HG02798 (cell line): Measurements from ENCODE around the gene NFASC.

ENCODE experiments used
- ATAC-seq: cut with Tn5 transposase; IDR thresholded peaks from one replicate; pipeline ENCODE4 v1.9.1; 2021; ENCODE audit warnings: mild to moderate bottlenecking; ENCODE audit not compliant: unreplicated experiment, poor library complexity

NFASC gene

GRCh38 chr1:204870160-204870912 is at the start of gene NFASC:
Gene NFASC, plus strand, starts transcription at chr1:204870862. Its CDS starts 73,454 bp downstream, at chr1:204944316.
- ATAC-seq: no peak

DNA sequence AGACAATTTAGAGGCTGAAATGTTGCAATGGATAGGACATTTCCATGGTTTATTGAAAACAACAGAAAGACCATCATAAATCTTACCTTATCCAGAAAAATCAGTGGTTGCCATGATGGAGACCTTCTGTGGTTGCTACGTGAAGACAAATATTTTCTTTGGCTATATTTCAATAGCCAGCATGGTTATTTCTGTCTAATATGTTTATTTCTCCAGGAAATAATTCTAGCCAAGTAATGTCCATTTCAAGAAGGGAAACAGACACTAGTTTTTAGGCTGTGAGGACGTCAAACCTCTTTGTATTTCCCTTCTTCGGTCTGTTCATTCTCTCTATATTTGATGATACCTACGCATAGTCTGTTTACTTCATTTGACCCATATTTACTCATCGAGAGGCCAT is 49.2 kb upstream of the NFASC start:
- no peak for ATAC-seq

DNA sequence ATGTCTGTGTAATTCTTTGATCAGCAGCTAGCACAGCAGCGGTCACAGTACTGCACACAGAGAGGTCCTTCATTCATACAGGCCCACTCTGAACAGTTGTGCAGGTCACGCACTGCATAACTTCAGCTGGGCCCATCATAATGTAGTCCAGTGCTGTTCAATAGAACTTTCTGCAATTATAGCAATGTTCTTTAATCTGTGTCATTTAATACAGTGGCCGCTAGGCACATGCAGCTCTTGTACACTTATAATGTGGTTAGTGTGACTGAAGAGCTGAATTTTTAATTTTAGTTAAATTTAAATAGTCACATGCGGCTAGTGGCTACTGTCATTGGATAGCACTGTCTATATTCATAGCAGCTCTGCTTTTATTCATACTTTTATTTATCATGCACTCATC is 48.7 kb upstream of the NFASC start:
- ATAC-seq: no peak

DNA sequence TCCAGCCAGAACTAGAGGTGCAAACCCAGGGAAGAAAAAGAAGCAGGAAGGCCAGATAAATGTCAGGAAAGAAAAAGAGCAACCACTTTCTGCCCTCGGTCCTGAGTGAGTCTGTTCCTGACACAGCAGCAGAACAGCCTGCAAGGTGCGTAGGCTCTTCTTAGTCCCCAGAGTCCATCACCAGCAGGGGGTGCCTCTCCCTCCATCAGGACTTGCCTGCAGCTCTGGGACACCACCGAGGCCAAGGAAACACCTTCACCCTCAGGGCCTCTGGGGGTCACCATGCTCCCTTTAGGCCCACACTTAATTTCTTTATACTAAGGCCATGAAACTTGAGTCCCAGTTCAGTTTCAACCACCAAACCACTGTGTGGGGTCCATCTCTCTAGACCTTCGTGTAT is 43.7 kb upstream of the NFASC start:
- no peak for ATAC-seq

GRCh38 chr1:204828352-204828850 is 42.3 kb upstream of the NFASC start:
- ATAC-seq: no peak

DNA sequence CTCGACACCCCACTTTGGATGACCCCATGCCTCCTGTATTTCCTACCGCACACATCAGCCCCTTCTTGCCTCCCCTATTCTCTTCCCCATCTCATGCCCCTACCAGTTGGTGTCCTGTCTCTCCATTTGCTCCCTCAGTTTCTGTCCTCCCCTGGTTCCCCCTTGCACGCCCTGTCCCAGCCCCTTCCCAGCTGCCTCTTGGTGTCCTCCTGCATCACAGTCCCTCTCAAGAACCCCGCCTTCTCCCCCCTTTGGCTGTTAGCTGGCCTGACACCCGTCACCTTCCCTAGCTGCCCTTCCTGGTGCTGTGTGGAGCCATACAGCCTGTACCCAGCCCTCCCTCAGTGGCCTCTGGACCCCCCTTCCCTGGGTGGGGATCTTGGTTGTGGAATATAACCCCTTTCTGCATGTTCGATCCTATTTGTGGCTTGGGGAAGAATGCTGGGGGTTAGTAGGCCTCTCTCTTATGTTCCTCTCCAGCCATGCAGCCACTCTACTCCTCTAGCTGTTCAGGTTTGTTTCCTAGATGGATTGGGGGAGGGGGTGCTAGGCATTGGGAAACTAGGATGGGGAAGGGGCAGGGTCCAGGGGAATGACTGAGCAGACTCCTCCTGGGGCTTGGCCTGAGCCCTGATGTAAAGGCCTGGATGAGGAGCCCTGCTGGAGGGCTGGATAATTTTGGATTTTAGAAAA is 41.4 kb upstream of the NFASC start:
- ATAC-seq: no peak

DNA sequence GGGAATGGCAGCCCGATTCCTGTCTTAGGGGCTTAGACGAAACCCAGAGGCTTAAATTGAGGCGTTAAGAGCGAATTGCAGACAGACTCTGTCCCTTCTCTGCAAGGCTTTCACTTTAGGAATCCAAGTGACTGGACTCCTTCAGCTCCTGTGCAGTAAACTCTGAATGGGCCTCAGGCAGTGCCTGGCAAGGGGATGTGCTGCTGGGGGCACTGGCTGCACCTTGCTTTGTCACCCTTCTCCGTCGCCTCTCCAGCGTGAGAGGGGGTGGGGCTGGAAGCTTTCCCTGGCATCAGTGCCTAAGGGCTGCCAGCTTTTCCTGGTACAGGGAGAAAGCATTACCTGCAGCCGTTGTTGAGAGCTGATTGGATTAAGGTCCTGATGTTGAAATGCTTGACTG is 39.9 kb upstream of the NFASC start:
- ATAC-seq: no peak

GRCh38 chr1:204831186-204831585 is 39.5 kb upstream of the NFASC start:
- ATAC-seq: no peak

DNA sequence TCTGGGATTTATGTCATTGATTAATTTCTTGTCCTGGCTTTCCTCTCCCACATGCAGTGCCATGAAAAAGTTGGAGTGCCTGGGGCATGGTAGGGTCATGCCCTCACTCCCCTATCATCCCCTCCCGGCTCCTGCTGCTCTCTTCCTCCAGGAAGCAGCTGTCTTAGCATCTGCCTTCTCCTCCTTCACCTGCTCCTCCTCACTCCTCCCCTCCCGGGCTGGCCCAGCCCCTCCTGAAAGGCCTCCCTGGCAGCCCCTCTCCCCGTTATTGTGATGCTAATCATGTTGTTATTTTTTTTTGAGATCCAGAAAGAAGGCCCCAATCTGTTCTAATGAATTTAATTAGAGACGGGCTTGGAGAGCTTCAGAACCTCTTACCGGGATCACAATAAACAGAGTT is 36.3 kb upstream of the NFASC start:
- no peak for ATAC-seq

- no peak for ATAC-seq
These were observed 35.9 kb upstream of the NFASC start for GRCh38 chr1:204834752-204835151.

GRCh38 chr1:204835737-204836136 is 34.9 kb upstream of the NFASC start:
- ATAC-seq: no peak

DNA sequence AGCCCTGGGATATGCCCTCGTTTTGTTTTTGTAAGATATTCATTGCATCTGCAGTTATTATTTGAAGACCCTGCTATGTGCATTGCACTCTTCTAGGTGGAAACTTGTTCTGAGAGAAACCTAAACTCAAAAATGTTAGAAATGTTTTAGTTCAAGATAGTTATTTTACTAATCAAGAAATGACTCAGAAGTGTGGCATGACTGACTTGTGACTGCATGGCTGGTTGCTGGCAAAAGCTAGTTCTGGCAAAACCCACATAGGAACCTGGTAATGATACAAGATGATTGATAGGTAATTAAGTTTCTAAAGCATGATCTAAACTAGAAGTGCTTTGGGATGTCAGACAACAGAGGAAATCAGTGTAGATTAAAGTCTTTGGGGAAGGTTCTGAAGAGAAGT is 33.8 kb upstream of the NFASC start:
- ATAC-seq: no peak

DNA sequence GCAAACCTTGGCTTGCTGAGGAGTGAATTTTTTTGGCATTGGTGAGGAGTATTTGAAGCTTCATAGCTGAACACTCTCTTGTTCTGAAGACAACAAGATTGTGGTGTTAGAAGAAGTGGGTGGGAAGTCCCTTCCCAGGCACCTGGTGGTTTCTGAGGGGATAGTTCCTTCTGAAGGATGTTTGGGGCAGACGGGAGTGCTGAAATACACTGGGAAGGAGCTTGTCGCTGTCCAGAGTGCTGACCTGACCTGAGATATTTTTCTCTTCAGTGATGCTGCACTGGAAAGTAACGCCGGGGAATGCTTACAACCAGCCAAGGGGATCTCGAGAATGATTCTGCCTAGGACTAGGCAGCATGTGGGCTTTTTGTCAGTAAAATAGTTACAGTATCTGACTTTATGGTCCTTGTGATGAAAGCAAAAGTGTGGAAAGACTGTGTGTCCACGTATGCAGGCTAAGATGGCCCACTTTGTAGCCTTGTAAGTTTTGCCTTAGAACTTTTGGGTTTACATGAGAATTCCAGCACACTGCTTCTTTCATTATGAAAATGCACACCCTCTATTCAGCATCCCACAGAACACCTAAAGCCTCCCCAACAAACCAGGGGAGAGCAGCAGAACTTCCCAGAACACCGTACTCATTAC is 33.1 kb upstream of the NFASC start:
- ATAC-seq: no peak

- no peak for ATAC-seq
These were observed 29.3 kb upstream of the NFASC start for GRCh38 chr1:204841316-204841715.

DNA sequence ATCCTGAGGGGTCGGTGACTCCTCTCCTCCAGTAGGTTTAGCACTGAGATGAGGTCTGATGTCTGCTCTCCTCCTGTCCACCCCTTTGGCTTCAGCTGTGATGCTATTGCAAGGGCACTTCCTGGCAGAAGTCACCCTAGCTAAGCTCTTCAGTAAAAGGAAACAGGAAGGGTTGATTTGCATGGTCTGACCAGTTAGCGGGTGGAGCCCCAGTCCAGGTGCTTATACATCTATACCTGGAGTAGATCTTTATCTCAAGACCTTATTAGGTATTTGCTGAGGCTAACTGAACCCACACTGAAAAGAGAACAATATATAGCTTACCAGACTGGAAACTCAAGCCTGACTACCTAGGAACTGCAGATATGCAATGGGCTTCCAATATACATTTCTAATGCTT is 28.9 kb upstream of the NFASC start:
- no peak for ATAC-seq

DNA sequence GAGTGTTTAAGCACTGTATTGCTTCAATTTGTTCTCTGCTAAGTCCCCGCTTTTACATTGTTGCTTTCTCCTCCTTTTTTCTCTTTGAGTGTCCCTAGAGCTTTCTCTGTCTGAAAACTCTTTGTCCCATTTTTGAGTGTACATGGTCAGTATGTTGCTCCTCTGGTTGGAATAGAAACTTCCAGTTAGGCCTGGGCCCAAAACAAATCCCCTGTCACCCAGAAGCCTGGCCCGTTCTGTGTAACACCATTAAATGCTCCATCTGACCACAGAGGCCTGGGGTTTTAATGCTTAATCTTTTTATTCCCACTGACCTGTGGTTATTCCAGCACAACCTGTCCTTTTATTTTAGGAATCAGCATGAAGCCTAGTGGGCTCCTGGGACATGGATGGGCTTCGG is 28.3 kb upstream of the NFASC start:
- ATAC-seq: no peak

- no peak for ATAC-seq
These were observed 27.8 kb upstream of the NFASC start for GRCh38 chr1:204842892-204843291.

GRCh38 chr1:204846546-204846945 is 24.1 kb upstream of the NFASC start:
- ATAC-seq: no peak

GRCh38 chr1:204848579-204848978 is 22.1 kb upstream of the NFASC start:
- ATAC-seq: no peak

DNA sequence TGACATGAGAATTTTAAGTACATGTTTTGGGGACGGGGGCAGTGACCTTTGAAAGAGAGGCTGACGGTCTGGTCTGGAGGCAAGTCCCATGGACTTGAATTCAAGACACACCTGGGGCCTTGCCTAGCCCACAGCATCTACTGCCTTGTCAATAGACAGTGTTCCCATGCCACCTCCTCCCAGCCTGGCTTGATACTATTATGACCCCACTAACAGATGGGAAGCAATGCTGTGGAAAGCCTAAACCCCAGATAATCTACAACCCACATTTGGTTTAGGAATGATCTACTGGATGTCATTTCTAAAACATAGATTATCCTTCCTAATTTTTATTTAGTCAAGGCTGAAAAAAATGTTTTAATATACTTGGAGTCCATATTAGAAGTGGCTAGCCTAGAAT is 17.8 kb upstream of the NFASC start:
- ATAC-seq: no peak

GRCh38 chr1:204853436-204853835 is 17.2 kb upstream of the NFASC start:
- ATAC-seq: no peak
